B cell (primary cell): Measurements from ENCODE around the gene PREX1. TPM values are rescaled to one million over a fixed set of nuclear protein-coding genes. Genes with fewer than 3 reads are reported as not detected.
"Not testable (repeated sequence)": the region's sequence is repeated elsewhere in the genome, so short reads cannot be mapped to it uniquely, and the experiment has no call there.

Experiments
- ATAC-seq: fragments of 200-7000 bp; cut with Tn5 transposase; one replicate; pipeline ENCODE4 v1.10.0; 2021; ENCODE audit warnings: low read depth, mild to moderate bottlenecking, moderate number of reproducible peaks, moderate library complexity
- CTCF ChIA-PET: fragments of 350-600 bp; sonication (Branson Sonifier 250); formaldehyde crosslinking; loops from one replicate; lab custom pipeline; 2021; ENCODE audit warnings: antibody characterized with exemption, inconsistent platforms; lab: Charles Lee
- POLR2A ChIA-PET: fragments of 350-600 bp; sonication (Branson Sonifier 250); formaldehyde crosslinking; loops from one replicate; lab custom pipeline; 2021; ENCODE audit warnings: antibody characterized with exemption; lab: Charles Lee
- DNase-seq: peaks from one replicate; pipeline ENCODE4 v3.0.0; 2013
- H2AFZ ChIP-seq: 2 replicates; pipeline ENCODE4 v1.6.1; 2012; ENCODE audit warnings: mild to moderate bottlenecking, low read depth, low read length; ENCODE audit not compliant: insufficient read depth, poor library complexity, severe bottlenecking
- H3K27ac ChIP-seq, 2 donors: 1 replicate in 1 of 2; 2 replicates in 1 of 2; pipeline ENCODE4 v1.5.1; 2012 to 2013; ENCODE audit warnings: low read length in 2 of 2, mild to moderate bottlenecking in 2 of 2, moderate library complexity in 1 of 2
- H3K27me3 ChIP-seq, 4 experiments: fragments of 200-600 bp in 1 of 4; sonication (generic) in 1 of 4; replicated peaks in 1 of 4; 1 replicate in 2 of 4; 2 replicates in 2 of 4; pipeline versions ENCODE4 v1.6.1 to v1.7.0; 2013 to 2016; ENCODE audit warnings: low read length in 3 of 4, mild to moderate bottlenecking in 2 of 4, mixed read lengths in 1 of 4, moderate library complexity in 1 of 4; ENCODE audit not compliant: insufficient read depth in 4 of 4, control insufficient read depth in 3 of 4; ENCODE audit errors: control extremely low read depth in 1 of 4
- H3K36me3 ChIP-seq, 2 experiments: replicated peaks in 1 of 2; 1 replicate in 1 of 2; 2 replicates in 1 of 2; pipeline versions ENCODE4 v1.6.1 to v1.7.1; 2013; ENCODE audit warnings: low read length in 1 of 2; ENCODE audit not compliant: insufficient read depth in 2 of 2, control insufficient read depth in 1 of 2; ENCODE audit errors: control extremely low read depth in 1 of 2, extremely low read depth in 1 of 2
- H3K4me1 ChIP-seq, 2 donors: fragments of 200-600 bp in 1 of 2; sonication (generic) in 1 of 2; 1 replicate in 1 of 2; 2 replicates in 1 of 2; pipeline versions ENCODE4 v1.5.1 to v1.6.1; 2013 to 2017; ENCODE audit warnings: low read length in 2 of 2; ENCODE audit not compliant: control insufficient read depth in 2 of 2, insufficient read depth in 2 of 2
- H3K4me2 ChIP-seq: replicated peaks from 2 replicates; pipeline ENCODE3; 2012; ENCODE audit warnings: mild to moderate bottlenecking, low read depth, low read length; ENCODE audit not compliant: poor library complexity, severe bottlenecking
- H3K4me3 ChIP-seq, 5 experiments: fragments of 200-600 bp in 1 of 5; sonication (generic) in 1 of 5; 1 replicate in 3 of 5; 2 replicates in 2 of 5; pipeline versions ENCODE4 v1.5.1 to v1.7.0; 2011 to 2016; ENCODE audit warnings: low read length in 4 of 5, mild to moderate bottlenecking in 4 of 5, low read depth in 2 of 5, control low read depth in 1 of 5, moderate library complexity in 1 of 5; ENCODE audit not compliant: insufficient read depth in 1 of 5; ENCODE audit errors: control extremely low read depth in 1 of 5, extremely low read depth in 1 of 5
- H3K79me2 ChIP-seq: fragments of 200-600 bp; sonication (generic); one replicate; pipeline ENCODE4 v1.6.0; 2016; ENCODE audit warnings: low read length; ENCODE audit not compliant: control insufficient read depth, insufficient read depth
- H3K9ac ChIP-seq: fragments of 200-600 bp; sonication (generic); 2 replicates; pipeline ENCODE4 v1.6.1; 2017; ENCODE audit warnings: mild to moderate bottlenecking, low read length, moderate library complexity
- H3K9me3 ChIP-seq, 3 donors: one replicate each; pipeline versions ENCODE4 v1.6.1 to v1.7.1; 2013; ENCODE audit warnings: low read length in 2 of 3; ENCODE audit not compliant: control insufficient read depth in 2 of 3, insufficient read depth in 1 of 3; ENCODE audit errors: control extremely low read depth in 1 of 3
- H4K20me1 ChIP-seq: 2 replicates; pipeline ENCODE4 v1.6.0; 2012; ENCODE audit warnings: mild to moderate bottlenecking, low read length; ENCODE audit not compliant: insufficient read depth, control insufficient read depth, poor library complexity, severe bottlenecking
- H3K27ac Mint-ChIP-seq: one replicate; pipeline ENCODE4 v1.8.0; 2021; ENCODE audit warnings: mixed read lengths
- H3K27me3 Mint-ChIP-seq: one replicate; pipeline ENCODE4 v1.8.0; 2021; ENCODE audit warnings: mixed read lengths
- H3K4me1 Mint-ChIP-seq: one replicate; pipeline ENCODE4 v1.8.0; 2021; ENCODE audit warnings: mixed read lengths
- H3K4me3 Mint-ChIP-seq: one replicate; pipeline ENCODE4 v1.8.0; 2021; ENCODE audit warnings: mixed read lengths
- H3K9me3 Mint-ChIP-seq: one replicate; pipeline ENCODE4 v1.8.0; 2022; ENCODE audit warnings: mixed read lengths; ENCODE audit not compliant: insufficient read depth
- EZH2 ChIP-seq: IDR thresholded peaks from 2 replicates; pipeline ENCODE4 v1.6.1; 2012; ENCODE audit warnings: borderline replicate concordance, low read depth, mild to moderate bottlenecking, moderate library complexity, low read length; ENCODE audit not compliant: insufficient read depth, poor library complexity, severe bottlenecking
- WGBS: methylation state at CpG from one replicate; pipeline ENCODE4 v1.1.5; 2013; ENCODE audit warnings: missing lambda C conversion rate; ENCODE audit not compliant: insufficient coverage; 5-methylcytosine and 5-hydroxymethylcytosine counted together
- intact Hi-C: fragments of 100-400 bp; cut with micrococcal nuclease; formaldehyde crosslinking; loops from one replicate; pipeline ENCODE4 v1.10.0; 2022
- polyA plus RNA-seq: library from polyadenylated mRNA; depleted of rRNA; stranded (reverse); fragments of >200 nt; gene quantifications from 2 replicates; pipeline ENCODE4 v1.2.3, GENCODE V29; 2012
- total RNA-seq, 2 donors: library from RNA; stranded (reverse); fragments of 120-200 nt in 1 of 2; gene quantifications; 1 replicate in 1 of 2; 2 replicates in 1 of 2; pipeline versions ENCODE4 v1.2.3 to v1.2.4, GENCODE V29; 2013 to 2022
- TF ChIP-seq, protein P1 (sequence below): fragments of 200-600 bp; IDR thresholded peaks from one replicate; pipeline ENCODE4 v1.8.0; 2022; ENCODE audit warnings: antibody characterized with exemption, mild to moderate bottlenecking

PREX1 gene
- total and polyA plus RNA-seq, 2 donors (not counting 1 experiment from before 2014, with no cell fraction given) = 79.1 to 99.4 TPM

DNA sequence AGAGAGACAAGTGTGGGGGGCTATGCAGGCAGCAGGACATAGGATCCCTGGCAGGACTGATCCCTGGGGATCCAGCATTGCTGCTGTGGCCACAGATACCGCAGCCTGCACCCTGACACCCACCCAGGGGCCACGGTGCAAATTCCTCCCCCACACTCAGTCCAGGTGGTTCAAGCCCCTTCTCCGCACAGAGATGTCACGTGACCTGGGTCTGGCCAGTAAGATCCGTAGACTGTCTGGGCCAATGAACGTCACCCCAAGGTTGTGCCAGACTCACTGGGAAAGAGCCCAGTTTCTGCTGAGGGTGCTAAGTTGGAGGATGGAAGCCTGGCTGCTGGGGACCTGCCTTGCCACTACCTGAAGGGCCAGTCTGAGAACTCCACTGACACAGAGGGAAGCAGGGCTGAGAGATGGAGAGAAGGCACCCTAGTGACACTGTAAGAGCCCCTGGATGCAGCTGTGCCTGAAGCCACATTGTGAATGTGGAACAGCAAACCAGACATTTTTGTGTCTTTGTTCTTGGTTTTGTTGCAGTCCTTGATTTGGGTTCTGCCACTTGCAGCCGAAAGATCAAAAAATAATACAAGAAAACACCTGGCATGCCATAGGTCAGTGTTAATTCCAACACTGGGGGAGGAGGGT, 228.6 kb downstream of the PREX1 start:
- Mint-ChIP-seq H3K27ac (no peak overlapping the region), H3K9me3 (no peaks in the 10 kb centered on the region), H3K27me3 (peaks cover 18% of the 10 kb centered on the region), H3K4me3 (no peak overlapping the region), H3K4me1 (peaks cover 3% of the 10 kb centered on the region)
- WGBS = 90% methylated on average over 5 of the region's 7 CpGs
- no peaks in the 10 kb centered on the region for H4K20me1 ChIP-seq
- CTCF ChIA-PET = no interaction called here
- H3K27ac ChIP-seq = no peak overlapping the region
- H3K27me3 ChIP-seq = peaks cover 0 to 4% (median 0%) of the 10 kb centered on the region in 4 experiments
- POLR2A ChIA-PET = no interaction called here
- H3K9ac ChIP-seq = no peak overlapping the region
- H3K9me3 ChIP-seq = peaks cover 0 to 5% (median 0%) of the 10 kb centered on the region in 3 donors
- TF ChIP-seq, protein P1, sequence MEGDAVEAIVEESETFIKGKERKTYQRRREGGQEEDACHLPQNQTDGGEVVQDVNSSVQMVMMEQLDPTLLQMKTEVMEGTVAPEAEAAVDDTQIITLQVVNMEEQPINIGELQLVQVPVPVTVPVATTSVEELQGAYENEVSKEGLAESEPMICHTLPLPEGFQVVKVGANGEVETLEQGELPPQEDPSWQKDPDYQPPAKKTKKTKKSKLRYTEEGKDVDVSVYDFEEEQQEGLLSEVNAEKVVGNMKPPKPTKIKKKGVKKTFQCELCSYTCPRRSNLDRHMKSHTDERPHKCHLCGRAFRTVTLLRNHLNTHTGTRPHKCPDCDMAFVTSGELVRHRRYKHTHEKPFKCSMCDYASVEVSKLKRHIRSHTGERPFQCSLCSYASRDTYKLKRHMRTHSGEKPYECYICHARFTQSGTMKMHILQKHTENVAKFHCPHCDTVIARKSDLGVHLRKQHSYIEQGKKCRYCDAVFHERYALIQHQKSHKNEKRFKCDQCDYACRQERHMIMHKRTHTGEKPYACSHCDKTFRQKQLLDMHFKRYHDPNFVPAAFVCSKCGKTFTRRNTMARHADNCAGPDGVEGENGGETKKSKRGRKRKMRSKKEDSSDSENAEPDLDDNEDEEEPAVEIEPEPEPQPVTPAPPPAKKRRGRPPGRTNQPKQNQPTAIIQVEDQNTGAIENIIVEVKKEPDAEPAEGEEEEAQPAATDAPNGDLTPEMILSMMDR = no peak
- no peak for TF ChIP-seq EZH2
- intact Hi-C loops = no loop called here
- H3K79me2 ChIP-seq = no peaks in the 10 kb centered on the region
- H3K4me3 ChIP-seq = no peak overlapping the region
- DNase-seq = no peak
- no peaks in the 10 kb centered on the region for H3K4me1 ChIP-seq
- H3K36me3 ChIP-seq = no peaks in the 10 kb centered on the region
- ATAC-seq = no peak
- no peak overlapping the region for H2AFZ ChIP-seq
- H3K4me2 ChIP-seq = no peak overlapping the region

DNA sequence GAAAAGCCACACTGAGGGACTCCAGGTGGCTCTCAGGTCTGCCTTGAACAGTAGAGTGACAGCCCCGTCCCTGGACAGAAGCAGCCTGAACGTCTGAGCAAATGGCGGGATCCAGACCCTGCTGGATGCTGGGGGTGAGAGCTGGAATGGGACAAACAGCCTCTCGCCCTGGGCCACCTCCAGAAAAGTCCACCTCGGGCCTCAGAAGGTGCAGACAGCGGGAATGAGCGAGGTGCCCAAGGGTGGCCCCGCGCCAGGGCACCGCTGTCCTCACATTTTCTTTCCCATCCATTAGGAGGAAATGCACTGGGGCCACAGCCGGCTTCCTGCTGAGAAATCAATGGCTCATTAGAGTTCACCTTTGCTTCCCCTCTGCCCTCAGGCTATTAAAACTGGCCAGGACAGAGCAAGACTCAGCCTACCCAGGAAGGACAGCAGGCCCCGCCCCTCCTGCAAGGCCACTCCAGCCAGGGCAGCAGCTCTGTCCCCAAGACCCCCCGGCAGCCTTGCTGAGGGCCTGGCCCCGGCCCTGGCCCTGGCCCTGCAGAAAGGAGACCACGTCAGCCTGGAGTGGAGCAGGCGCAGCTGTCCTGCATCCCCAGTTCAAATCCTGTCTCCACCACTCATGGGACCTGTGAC, 229.4 kb downstream of the PREX1 start:
- POLR2A ChIA-PET, H4K20me1 ChIP-seq, H3K4me1 Mint-ChIP-seq, H3K9me3 Mint-ChIP-seq, CTCF ChIA-PET, H3K4me3 ChIP-seq, H3K4me1 ChIP-seq, H3K79me2 ChIP-seq, H3K27me3 ChIP-seq, H3K27ac ChIP-seq, H3K9me3 ChIP-seq, H3K4me2 ChIP-seq, DNase-seq, H2AFZ ChIP-seq, H3K27ac Mint-ChIP-seq, H3K36me3 ChIP-seq, ATAC-seq, H3K4me3 Mint-ChIP-seq, H3K9ac ChIP-seq, intact Hi-C loops: not testable (repeated sequence)
- 79% methylated on average over 16 of the region's 16 CpGs for WGBS
- peaks cover 18% of the 10 kb centered on the region for H3K27me3 Mint-ChIP-seq
